ENCODE data around the gene MSI2.

GRCh38 chr17:57299176-57299575 is 42.9 kb downstream of the MSI2 start:
- no peak for TF ChIP-seq CTCF (IDR thresholded peaks at IDR 0.05; ENCODE audit: insufficient read depth, low read length, poor library complexity, severe bottlenecking)
- TF ChIP-seq EZH2phosphoT487 (conservative IDR thresholded peaks at IDR 0.05; ENCODE audit: low read length), result no peak

Measured in SU-DHL-6 (cell line).